OCI-LY1 (cell line): ENCODE measurements around the gene PNPLA8.

ENCODE experiments used
- CTCF ChIP-seq: fragments of 200-600 bp; sonication (generic), shearing (Covaris generic); IDR thresholded peaks from 2 replicates; pipeline ENCODE4 v1.5.1; 2017; ENCODE audit warnings: mild to moderate bottlenecking, antibody characterized with exemption, low read length, moderate library complexity, mixed read lengths
- EZH2 ChIP-seq: fragments of 200-600 bp; sonication (generic), shearing (Covaris generic); IDR thresholded peaks from 2 replicates; pipeline ENCODE4 v1.8.0; 2017; ENCODE audit warnings: borderline replicate concordance, mixed run types, mild to moderate bottlenecking, antibody characterized with exemption, low read length, moderate library complexity, mixed read lengths

DNA sequence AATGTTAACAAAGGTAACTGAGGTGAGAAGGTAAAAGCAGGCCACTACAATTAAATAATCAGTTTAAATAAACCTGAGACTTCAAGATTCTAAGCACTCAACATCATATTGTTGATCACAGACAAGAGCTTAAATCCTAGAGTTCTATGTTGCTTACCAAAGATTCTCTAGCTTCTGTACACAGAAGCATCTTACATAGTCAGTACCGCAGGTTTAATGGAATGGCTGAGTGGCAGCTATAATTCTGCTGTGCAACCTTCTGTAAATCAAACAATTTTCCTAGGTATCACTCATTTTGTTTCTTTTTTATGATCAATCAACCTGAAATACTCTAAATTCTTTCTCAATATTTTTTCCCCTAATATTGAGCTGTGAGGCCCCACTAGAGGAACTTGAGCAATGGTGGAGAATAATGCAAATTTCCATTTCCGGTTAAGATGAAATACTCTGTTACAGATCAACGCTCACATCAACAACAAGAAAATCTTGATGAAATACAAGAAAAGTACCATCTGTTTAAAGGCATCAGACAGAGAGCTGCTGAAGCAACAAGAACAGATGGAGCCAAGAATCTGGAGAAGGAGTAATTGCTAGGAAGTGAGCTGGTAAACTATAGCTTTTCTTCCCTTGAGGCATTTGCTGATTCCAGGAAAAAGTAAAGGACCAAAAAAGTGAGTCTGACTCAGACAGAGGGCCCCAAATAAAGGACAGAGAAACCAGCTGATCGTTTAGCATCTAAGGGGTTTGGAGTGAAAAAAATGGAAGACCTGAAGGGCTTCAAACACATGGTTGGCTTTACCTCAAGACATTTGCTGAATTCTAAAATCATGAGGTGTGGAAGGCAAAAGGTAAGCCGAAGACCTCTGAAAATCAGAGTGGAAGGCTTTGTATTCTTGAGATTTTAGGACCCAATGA lies 22.6 kb downstream of the PNPLA8 start:
- no peak for TF ChIP-seq CTCF
- no peak for TF ChIP-seq EZH2
